ENCODE data around the gene BICDL2.

Gene BICDL2

DNA sequence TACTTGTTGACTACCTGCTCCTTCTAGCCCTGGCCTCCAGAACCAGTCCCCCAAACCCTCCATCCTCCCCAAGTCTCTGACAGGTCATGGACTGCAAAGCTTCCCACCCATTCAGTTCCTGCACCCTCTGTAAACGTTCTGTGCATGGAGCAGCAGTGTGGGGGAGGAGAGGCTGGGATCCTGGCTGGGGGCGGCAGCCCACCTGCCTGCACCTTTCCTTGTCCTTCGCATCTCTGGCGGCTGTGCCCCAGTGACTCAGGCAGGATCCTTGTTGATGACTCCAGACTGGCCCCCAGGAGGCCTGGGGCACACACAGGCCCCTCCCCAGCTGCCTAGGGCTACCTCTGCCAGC lies 54.9 kb downstream of the BICDL2 start:
- no peak for DNase-seq

- no peak for DNase-seq
Observed at GRCh38 chr16:2981177-2981898, 55.4 kb downstream of the BICDL2 start.

DNA sequence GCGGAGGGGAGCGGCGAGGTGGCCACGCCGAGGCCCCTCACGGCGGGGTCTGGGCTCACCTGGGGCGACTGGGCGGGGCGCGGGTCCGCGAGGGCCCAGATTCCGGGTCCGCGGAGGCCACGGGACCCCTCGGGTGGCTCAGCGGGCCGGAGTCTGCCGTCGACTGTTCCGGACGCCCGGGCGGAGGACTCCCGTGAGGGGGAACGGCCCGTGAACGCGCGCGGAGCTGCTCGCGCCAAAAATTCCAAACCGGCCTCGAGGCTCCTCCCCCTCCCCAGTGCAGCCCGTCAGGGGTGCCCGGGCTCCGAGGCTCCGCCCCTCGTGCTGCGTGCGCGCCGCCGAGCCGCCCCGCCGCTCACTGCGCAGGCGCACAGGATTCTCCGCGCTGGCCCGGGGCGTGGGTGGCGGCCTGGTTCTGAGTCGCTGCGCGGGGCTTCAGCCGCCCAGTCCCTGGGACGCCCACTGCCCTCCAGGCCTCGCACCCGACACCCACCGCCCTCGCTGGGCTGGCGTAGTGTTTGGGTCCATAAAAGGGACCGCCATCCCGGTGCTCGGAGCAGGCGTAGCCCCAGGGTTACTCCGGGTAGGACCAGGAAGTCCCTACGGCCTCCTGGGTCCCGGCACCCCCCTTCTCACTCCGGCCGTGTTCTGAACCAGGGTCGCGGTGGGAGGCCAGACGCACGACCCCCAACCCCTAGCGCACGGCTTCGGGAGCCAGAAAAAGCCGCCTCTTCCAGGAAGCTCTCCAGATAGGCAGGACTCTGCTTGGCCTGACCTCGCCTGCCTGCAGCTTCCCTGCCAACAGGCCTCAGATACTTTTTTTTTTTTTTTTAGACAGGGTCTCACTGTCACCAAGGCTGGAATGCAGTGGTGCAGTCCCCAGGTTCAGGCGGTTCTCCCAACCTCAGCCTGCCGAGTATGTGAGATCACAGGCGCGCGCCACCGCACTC lies 56.2 kb downstream of the BICDL2 start, which contains the start of gene PKMYT1:
Gene PKMYT1 (minus strand): TSS at position 220 of the 950 bp plus-strand sequence. CDS start 789 bp downstream, outside the sequence.
- DNase-seq: peak; percentile 87 to 93

GRCh38 chr16:2979669-2980226 lies 57.0 kb downstream of the BICDL2 start:
- no peak for DNase-seq

All from NCI-H1930 (cell line).